ENCODE results near the gene NEGR1.

NEGR1 gene

DNA sequence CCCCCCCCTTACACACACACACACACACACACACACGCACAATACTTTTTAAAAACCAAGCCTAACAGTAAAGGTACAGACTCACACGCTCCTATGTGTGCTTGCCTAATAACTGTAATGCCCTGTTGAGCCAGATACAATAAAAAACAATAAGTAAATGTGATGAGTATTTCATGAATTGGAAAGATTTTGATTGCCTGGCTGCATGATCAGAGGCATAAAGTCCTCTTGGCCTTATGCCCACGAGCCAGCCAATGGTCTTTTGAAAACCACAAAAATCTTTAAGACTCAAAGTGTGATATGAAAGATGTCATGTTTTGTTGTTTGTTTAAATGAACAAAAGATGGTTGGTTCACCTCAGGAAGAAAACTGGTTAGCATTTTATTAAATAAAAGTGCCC, 759.6 kb downstream of the NEGR1 start:
- intact Hi-C loops (cut with micrococcal nuclease), result loop anchor here (5.0 kb wide), 2 partner anchors 325 to 425 kb away; no protein-coding TSS in a partner anchor
- H3K27ac Mint-ChIP-seq, result no peak overlapping the region
- H3K4me1 Mint-ChIP-seq (ENCODE audit: low read depth), result no peaks in the 10 kb centered on the region
- no peaks in the 10 kb centered on the region for H3K36me3 Mint-ChIP-seq (ENCODE audit: low read depth)
- no peak overlapping the region for H3K4me3 Mint-ChIP-seq
- H3K27me3 Mint-ChIP-seq, result no peaks in the 10 kb centered on the region
- no peaks in the 10 kb centered on the region for H3K9me3 Mint-ChIP-seq

DNA sequence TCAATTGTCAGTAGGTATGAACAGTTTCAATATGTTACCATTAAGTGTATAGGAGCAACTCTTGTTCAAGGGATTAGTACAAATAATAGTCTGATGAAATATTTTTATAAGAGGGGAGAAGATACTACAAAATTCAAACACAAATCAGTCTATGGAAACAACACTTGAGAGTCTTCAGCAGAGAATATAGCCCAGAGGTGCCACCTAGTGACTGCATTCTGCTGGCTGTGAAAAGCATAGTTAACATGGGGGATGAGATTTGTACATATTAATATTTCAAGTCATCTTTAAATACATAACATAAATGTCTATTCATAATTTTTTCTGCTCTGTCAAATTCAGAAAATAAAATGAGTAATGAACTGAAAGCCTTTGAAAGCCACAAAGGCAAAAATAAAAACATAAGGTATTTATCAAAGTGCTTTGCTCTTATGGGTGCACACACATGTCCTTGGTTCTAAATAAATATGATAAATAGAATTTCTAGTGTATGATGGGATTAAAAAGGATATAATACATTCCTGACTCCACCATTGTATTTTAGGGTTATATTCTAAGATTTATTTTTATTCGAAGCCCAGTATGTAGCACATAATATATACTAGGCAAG, 760.6 kb downstream of the NEGR1 start:
- no peaks in the 10 kb centered on the region for H3K4me1 Mint-ChIP-seq (ENCODE audit: low read depth)
- no peaks in the 10 kb centered on the region for H3K36me3 Mint-ChIP-seq (ENCODE audit: low read depth)
- no peak overlapping the region for H3K4me3 Mint-ChIP-seq
- H3K9me3 Mint-ChIP-seq, result no peaks in the 10 kb centered on the region
- intact Hi-C loops (cut with micrococcal nuclease), result loop anchor here (5.0 kb wide), 2 partner anchors 324 to 424 kb away; no protein-coding TSS in a partner anchor
- no peaks in the 10 kb centered on the region for H3K27me3 Mint-ChIP-seq
- H3K27ac Mint-ChIP-seq, result no peak overlapping the region

DNA sequence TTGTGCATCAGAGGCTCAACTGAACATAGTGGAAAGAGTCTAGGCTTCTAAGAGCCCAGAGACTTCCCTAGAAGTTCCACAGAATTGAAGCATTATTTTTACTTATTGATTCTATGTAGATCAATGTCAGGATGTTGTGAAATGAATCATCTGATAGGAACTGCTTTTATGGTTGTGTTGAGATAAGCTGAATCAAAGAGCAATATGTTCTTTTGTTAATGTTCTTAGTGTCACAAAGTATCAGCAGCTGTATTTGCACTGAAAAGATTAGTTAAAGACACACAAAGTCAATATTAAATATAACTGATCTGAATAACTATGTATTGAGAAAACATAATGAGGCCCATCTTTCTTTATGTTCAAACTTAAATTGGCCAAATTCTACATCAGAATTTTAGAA, 770.8 kb downstream of the NEGR1 start:
- Mint-ChIP-seq H3K27ac (no peak overlapping the region), H3K9me3 (peaks cover 8% of the 10 kb centered on the region)
- intact Hi-C loops (cut with micrococcal nuclease), result no loop called here

DNA sequence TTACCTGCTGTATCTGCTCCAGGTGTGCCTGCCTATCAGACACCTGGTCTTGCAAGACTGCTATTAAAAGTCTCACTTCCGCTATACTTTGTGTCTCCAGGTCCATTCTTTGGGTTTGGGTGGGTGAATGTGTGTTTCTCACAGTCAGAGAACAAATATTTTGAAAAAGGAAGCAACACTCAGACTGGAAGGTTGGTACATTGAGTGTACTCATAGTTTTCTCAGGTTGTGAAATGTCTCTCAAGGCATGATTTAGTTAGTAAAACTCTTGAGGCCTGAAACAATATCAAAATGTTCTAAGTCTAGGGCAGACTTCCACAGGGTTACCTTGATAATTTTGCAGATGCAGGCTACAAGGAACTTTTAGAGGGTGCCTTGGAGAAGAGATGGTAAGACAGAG, 771.6 kb downstream of the NEGR1 start:
- H3K4me3 Mint-ChIP-seq, result no peak overlapping the region
- no peaks in the 10 kb centered on the region for H3K36me3 Mint-ChIP-seq (ENCODE audit: low read depth)
- no peaks in the 10 kb centered on the region for H3K27me3 Mint-ChIP-seq
- H3K27ac Mint-ChIP-seq, result no peak overlapping the region
- intact Hi-C loops (cut with micrococcal nuclease), result no loop called here
- no peaks in the 10 kb centered on the region for H3K4me1 Mint-ChIP-seq (ENCODE audit: low read depth)
- peaks cover 15% of the 10 kb centered on the region for H3K9me3 Mint-ChIP-seq

More for the DNA sequence above, 770.8 kb downstream of the NEGR1 start:
- Mint-ChIP-seq H3K27me3 (no peaks in the 10 kb centered on the region), H3K4me1 (ENCODE audit: low read depth) (no peaks in the 10 kb centered on the region), H3K36me3 (ENCODE audit: low read depth) (no peaks in the 10 kb centered on the region), H3K4me3 (no peak overlapping the region)

DNA sequence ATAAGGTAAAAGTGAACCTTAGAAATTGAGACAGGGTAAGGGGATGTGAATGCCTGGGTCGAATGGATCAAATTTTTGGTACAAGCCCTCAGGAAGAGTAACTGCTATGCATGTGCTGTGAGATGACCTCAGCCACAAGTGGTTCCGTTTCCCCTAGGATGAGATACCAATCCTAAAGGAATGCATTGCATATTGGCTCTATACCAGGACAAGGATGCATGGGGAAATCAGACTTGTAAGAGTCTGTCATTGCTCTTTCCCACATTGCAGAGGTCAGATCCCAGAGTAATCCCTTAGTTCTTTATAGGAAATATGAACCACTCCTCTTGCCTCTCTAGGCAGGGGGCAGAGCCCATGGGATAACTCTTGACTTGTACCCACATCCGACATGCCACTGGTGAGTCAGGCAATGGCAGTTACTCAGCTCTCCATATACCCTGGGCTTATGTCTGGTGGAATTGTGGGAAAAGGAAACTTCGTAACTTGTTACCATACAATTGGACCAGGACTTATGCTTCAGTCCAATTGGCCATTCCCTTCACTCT, 773.2 kb downstream of the NEGR1 start:
- Mint-ChIP-seq H3K4me1 (ENCODE audit: low read depth) (no peaks in the 10 kb centered on the region), H3K27me3 (no peaks in the 10 kb centered on the region), H3K27ac (no peak overlapping the region), H3K9me3 (peaks cover 29% of the 10 kb centered on the region), H3K4me3 (no peak overlapping the region), H3K36me3 (ENCODE audit: low read depth) (no peaks in the 10 kb centered on the region)
- intact Hi-C loops (cut with micrococcal nuclease), result no loop called here

DNA sequence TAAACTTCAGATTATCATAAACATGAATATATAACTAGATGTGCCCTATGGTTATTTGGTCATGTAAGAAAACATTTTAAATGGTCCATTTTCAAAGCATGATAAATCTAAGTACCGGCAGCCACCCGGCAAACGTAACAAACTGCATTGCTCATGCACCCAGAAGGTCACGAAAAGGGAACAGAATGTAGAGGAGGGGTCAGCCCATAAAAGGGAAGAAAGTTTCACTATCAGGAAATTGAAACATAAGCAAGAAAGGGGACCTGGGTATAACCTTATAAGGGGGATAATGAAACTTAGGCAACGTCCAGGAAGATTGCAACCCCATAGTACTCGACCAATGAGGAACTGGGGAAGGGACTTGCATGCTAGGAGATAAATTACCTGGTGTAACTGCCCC, 780.3 kb downstream of the NEGR1 start:
- no peaks in the 10 kb centered on the region for H3K36me3 Mint-ChIP-seq (ENCODE audit: low read depth)
- no peaks in the 10 kb centered on the region for H3K27me3 Mint-ChIP-seq
- H3K4me1 Mint-ChIP-seq (ENCODE audit: low read depth), result peaks cover 6% of the 10 kb centered on the region
- H3K9me3 Mint-ChIP-seq, result peaks cover 49% of the 10 kb centered on the region
- no peak overlapping the region for H3K27ac Mint-ChIP-seq
- H3K4me3 Mint-ChIP-seq, result no peak overlapping the region
- intact Hi-C loops (cut with micrococcal nuclease), result no loop called here

DNA sequence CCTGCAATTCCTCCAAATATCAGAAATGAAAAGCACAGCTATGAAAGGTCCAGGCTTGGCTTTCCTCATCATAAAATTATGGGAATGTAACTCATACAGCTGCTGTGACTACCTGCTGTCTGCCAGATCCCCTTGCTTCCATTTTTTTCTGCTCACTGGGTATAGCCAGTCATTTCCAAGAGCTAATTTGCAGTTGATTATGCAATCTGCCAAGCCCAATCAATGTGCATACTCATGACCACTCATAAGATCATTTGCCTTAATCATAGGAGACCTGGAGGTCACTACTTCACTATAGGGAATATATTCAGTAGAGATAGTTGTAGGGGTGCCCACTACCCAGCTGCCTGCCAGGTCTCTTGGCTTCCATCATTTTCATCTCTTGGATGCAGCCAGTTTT, 783.8 kb downstream of the NEGR1 start:
- no peaks in the 10 kb centered on the region for H3K36me3 Mint-ChIP-seq (ENCODE audit: low read depth)
- H3K27ac Mint-ChIP-seq, result no peak overlapping the region
- no peaks in the 10 kb centered on the region for H3K27me3 Mint-ChIP-seq
- H3K4me1 Mint-ChIP-seq (ENCODE audit: low read depth), result peaks cover 6% of the 10 kb centered on the region
- no peak overlapping the region for H3K4me3 Mint-ChIP-seq
- peaks cover 40% of the 10 kb centered on the region for H3K9me3 Mint-ChIP-seq
- intact Hi-C loops (cut with micrococcal nuclease), result no loop called here

DNA sequence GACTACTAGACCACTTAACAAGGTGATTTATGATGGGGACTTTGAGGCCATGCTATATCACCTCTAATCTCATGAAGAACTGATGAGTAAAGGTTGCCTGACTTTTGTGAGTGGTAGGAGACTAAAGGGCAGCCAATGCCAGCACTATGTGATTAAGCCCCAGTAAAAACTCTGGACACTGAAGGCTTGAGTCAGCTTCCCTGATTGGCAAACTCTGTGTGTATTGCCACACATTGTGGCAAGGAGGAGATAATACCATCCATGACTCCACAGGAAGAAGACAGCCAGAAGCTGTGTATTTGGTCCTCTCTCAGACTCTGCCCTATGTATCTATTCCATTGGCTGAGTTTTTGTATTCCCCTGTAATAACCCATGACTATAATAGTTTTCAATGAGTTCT, 788.2 kb downstream of the NEGR1 start:
- Mint-ChIP-seq H3K36me3 (ENCODE audit: low read depth) (no peaks in the 10 kb centered on the region), H3K4me1 (ENCODE audit: low read depth) (no peaks in the 10 kb centered on the region), H3K27ac (no peak overlapping the region), H3K4me3 (no peak overlapping the region), H3K9me3 (peaks cover 37% of the 10 kb centered on the region), H3K27me3 (no peaks in the 10 kb centered on the region)
- intact Hi-C loops (cut with micrococcal nuclease), result no loop called here

DNA sequence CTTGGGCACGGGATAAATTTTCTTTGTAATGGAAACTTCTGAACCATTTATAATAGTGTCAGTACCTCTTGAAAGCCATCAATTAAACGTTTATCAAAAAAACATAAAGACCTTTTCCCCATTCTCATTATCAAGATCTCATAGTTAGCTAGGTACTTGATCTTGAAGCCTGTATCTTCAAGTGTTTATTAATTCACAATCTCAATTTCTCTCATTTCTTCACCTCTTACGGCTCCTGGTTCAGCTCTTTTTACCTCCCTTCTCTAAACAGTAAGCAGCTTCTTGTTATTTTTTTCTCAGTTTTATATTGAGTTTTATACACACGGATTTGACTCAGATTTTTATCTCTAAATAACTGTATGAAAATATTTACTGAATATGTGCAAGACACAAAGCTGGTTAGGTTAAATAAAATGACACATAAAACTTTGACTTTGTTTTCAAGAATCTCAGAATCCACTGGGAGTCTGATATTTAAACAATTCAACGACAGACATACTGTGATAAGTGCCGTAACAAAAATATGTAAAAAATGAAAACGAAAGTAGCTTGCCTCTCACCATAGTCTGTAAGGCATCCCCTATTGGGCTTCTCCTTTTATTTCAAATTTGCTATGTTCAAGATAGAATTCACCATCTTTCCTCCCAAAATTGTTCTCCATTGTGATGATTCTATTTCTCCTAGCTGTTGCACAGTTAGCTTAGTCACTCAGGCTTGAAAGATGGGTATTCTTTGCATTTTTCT, 789.9 kb downstream of the NEGR1 start:
- Mint-ChIP-seq H3K9me3 (peaks cover 37% of the 10 kb centered on the region), H3K4me3 (no peak overlapping the region), H3K27me3 (no peaks in the 10 kb centered on the region), H3K4me1 (ENCODE audit: low read depth) (no peaks in the 10 kb centered on the region), H3K27ac (no peak overlapping the region), H3K36me3 (ENCODE audit: low read depth) (no peaks in the 10 kb centered on the region)
- intact Hi-C loops (cut with micrococcal nuclease), result no loop called here

DNA sequence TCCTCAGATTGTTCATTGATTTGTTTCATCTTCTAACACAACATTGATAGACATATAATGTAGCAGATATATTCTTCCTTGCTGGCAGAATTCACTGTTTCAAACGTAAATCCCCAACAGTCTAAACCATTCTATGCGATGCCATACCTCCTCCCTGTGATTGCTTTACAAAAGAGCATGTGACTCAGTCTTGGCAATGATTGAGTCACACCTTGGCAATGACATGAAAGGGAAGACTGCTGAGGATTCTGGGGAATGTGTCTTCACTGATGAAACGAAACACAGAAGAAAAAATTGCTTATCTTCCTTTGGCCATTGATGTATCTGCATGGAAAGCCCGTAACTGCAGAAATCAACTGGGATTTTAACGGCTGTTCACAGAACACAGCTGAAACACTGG, 791.9 kb downstream of the NEGR1 start:
- Mint-ChIP-seq H3K27me3 (no peaks in the 10 kb centered on the region), H3K36me3 (ENCODE audit: low read depth) (no peaks in the 10 kb centered on the region), H3K4me3 (no peak overlapping the region), H3K4me1 (ENCODE audit: low read depth) (no peaks in the 10 kb centered on the region), H3K27ac (no peak overlapping the region), H3K9me3 (peaks cover 27% of the 10 kb centered on the region)
- intact Hi-C loops (cut with micrococcal nuclease), result no loop called here

DNA sequence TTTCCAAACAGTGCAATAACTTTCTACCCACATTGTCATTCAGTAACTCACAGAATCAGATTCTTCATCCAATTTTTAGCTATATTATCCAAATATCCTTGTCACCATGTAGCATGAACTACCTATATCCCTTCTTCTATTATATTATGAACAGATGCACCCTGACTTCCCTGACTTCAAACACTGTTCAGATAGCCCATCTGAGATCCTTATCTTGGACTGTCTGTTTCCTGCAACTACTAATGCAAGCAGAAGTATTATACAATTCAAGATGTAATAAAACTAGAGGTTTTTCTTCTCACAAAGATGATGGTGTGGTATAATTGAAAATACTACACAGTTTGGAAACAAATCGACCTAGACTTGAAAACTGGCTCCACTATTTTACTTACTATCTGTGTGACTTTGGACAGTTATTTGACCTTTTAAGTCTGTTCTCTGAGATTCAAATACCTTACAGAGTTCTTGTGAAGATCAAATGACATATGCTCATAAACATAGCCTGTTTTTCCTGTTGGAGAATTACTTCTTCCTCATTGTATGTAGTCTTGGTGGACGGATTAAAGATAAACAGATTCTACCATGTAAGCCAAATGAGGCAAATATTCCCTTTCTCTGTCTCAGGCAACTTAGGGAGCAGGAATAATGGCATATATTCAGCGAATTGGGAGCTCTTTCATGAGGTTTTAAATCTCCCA, 793.6 kb downstream of the NEGR1 start:
- H3K36me3 Mint-ChIP-seq (ENCODE audit: low read depth), result no peaks in the 10 kb centered on the region
- H3K9me3 Mint-ChIP-seq, result peaks cover 15% of the 10 kb centered on the region
- intact Hi-C loops (cut with micrococcal nuclease), result no loop called here
- no peak overlapping the region for H3K4me3 Mint-ChIP-seq
- no peak overlapping the region for H3K27ac Mint-ChIP-seq
- H3K4me1 Mint-ChIP-seq (ENCODE audit: low read depth), result no peaks in the 10 kb centered on the region
- no peaks in the 10 kb centered on the region for H3K27me3 Mint-ChIP-seq

DNA sequence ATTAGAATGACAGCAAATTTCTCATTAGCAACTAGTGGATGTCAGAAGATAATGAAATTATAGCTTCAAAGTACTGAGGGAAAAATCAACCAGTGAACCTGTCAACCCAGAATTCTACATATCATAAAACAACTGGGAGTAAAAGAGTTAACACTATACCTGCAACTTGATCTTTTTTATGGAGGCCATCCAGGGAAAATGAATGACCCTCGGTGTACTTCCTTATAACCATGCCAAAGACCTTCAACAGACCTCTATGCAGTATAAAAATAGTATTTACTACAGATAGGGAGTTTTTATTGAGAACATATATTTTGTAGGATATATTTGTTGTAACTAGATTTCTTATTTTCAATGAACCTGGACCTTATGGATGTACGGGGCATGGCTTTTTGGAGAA, 809.0 kb downstream of the NEGR1 start:
- Mint-ChIP-seq H3K27me3 (no peaks in the 10 kb centered on the region), H3K4me3 (no peak overlapping the region), H3K27ac (no peak overlapping the region), H3K4me1 (ENCODE audit: low read depth) (no peaks in the 10 kb centered on the region), H3K36me3 (ENCODE audit: low read depth) (no peaks in the 10 kb centered on the region), H3K9me3 (no peaks in the 10 kb centered on the region)
- intact Hi-C loops (cut with micrococcal nuclease), result loop anchor here (2.0 kb wide), 1 partner anchor 21 kb away; no protein-coding TSS in a partner anchor

DNA sequence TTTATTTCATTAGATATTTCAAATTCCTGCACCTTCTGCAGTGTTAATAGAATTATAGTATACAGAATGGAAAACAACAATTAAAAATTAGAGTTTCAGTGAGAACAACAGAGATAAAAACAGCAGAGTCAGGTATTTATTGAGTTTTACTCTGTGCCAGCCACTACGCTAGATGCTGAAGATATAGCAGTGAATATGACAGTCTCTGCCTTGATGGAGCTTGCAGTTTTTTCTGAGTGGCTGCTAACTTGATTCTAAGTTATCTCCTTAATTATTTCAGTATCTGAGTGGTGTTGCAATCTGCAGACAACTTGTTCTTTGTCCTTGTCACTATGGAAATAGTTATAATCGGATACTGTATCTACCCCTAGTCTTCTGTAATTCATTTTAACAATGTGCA, 817.2 kb downstream of the NEGR1 start:
- Mint-ChIP-seq H3K27me3 (no peaks in the 10 kb centered on the region), H3K36me3 (ENCODE audit: low read depth) (no peaks in the 10 kb centered on the region), H3K27ac (no peak overlapping the region), H3K4me3 (no peak overlapping the region), H3K9me3 (no peaks in the 10 kb centered on the region), H3K4me1 (ENCODE audit: low read depth) (no peaks in the 10 kb centered on the region)
- intact Hi-C loops (cut with micrococcal nuclease), result no loop called here

DNA sequence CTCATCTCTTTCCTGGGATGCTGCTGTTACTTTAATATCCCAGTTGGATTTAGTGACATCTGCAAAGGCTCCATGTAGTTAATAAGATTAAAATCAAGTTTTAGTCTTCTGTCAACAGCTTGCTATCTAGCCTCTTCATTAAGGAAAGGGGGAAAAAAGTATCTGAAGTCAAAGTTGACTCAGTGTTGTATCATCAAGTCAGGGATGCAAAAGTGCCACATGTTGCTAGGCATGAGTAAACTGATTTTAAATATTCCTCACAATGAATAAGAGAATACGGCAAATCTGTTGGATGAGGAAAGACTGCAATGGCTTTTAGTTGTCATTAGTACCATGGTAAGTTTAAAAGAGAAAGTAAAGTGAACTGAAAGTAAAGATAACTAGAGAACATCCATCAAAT, 818.3 kb downstream of the NEGR1 start:
- Mint-ChIP-seq H3K27me3 (no peaks in the 10 kb centered on the region), H3K4me3 (no peak overlapping the region), H3K27ac (no peak overlapping the region), H3K9me3 (no peaks in the 10 kb centered on the region), H3K4me1 (ENCODE audit: low read depth) (no peaks in the 10 kb centered on the region), H3K36me3 (ENCODE audit: low read depth) (no peaks in the 10 kb centered on the region)
- intact Hi-C loops (cut with micrococcal nuclease), result no loop called here
